IPS-NIHi11 (cell line): ENCODE results near the gene HNRNPDL.
"Not testable (repeated sequence)": the region's sequence is repeated elsewhere in the genome, so short reads cannot be mapped to it uniquely, and the experiment has no call there.

Experiments used
- DNase-seq: peaks from one replicate; pipeline ENCODE4 v3.0.0; 2012; ENCODE audit warnings: mixed read lengths, low spot score

The HNRNPDL gene

DNA sequence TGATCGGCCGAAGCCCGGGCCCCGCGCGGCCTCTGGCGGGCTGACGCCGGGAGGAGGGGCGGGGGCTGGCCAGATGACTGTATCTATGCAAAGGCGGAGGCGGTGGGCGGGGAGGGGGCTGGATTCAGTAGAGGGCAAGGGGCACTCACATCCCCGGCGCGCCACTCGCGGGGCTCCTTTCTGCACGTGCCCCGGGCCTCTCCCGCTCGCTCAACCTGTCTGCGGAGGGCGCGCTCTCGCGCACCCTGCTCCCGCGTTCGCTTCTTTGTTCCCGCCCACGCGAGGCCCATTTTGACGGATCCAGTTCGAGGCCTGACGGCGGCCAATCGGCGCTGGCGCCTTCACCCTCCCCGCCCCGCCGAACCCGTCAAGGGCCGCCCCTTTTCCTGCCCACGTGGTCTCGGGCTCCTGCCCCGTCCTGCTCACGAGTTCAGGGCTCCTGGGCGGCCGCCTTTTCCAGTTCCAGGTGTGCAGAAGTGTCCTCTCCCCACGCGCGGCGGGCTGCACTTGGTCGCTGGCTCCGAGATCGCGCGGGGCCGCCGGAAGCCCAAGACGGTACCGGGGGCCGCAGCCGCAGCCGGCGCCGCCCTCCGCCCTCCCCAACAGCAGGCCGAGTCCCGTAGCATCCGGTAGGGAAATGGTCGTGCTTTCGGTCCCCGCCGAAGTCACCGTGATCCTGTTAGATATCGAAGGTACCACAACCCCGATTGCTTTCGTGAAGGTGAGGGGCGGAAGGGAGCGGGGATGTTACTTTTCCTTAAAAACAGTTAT lies at the start of gene HNRNPDL, which contains the start of gene ENOPH1:
Gene HNRNPDL (minus strand): TSS at position 270 of the 771 bp plus-strand sequence. CDS start 772 bp downstream, outside the sequence.
Gene ENOPH1 (plus strand): TSS at position 398 of the 771 bp plus-strand sequence. CDS start 240 bp downstream, at position 638.
- peak; percentile 95 for DNase-seq

DNA sequence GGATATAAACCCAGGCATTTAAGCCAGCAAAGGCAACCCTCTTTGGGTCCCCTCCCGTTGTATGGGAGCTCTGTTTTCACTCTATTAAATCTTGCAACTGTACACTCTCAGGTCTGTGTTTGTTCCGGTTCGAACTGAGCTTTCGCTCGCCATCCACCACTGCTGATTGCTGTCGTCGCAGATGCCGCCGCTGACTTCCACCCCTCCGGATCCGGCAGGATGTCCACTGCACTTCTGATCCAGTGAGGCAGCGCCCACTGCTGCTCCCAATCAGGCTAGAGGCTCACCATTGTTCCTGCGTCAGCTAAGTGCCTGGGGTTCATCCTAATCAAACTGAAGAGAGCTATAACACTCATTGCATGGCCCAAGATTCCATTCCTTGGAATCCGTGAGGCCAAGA lies 49.3 kb upstream of the HNRNPDL start:
- no peak for DNase-seq

GRCh38 chr4:82477469-82477868 lies 47.2 kb upstream of the HNRNPDL start:
- not testable (repeated sequence) for DNase-seq

- DNase-seq: not testable (repeated sequence)
Measured at GRCh38 chr4:82475931-82476330, 45.7 kb upstream of the HNRNPDL start.

DNA sequence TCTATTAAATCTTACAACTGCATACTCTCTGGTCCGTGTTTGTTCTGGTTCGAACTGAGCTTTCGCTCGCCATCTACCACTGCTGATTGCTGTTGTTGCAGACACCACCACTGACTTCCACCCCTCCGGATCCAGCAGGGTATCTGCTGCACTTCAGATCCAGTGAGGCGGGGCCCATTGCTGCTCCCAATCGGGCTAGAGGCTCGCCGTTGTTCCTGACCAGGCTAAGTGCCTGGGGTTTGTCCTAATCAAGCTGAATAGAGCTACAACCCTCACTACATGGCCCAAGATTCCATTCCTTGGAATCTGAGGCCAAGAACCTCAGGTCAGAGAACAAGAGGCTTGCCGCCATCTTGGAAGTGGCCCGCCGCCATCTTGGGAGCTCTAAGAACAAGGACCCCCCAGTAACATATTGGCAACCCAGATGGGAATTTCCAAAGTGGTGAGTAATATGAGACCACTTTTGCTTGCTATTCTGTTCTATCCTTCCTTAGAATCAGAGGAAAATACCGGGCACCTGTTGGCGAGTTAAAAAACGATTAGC lies 43.4 kb upstream of the HNRNPDL start:
- no peak for DNase-seq

GRCh38 chr4:82473080-82473479 lies 42.8 kb upstream of the HNRNPDL start:
- DNase-seq: not testable (repeated sequence)

- no peak for DNase-seq
Measured at GRCh38 chr4:82469791-82470345, 39.6 kb upstream of the HNRNPDL start.

GRCh38 chr4:82467471-82467870 lies 37.2 kb upstream of the HNRNPDL start:
- no peak for DNase-seq

- no peak for DNase-seq
Measured at GRCh38 chr4:82463221-82463620, 33.0 kb upstream of the HNRNPDL start.

GRCh38 chr4:82462415-82462831 lies 32.2 kb upstream of the HNRNPDL start:
- peak; percentile 91 for DNase-seq

DNA sequence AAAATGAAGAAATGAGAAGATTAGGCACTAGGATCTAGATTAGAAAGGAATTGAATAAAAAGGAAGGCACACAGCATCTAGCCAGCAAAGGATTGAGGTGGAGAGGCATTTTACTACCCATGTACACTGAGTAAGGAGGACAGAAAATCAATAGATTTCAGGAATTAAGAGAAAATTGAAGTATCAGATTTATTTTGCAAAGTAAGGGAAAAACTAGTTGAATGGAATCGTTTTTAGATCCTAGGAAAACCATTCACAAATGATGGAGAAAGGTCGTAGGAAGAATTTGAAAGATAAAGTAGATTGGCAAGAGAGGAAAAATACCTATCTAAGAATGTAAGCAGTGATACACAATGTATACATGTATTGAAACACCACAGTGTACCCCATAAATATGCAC lies 31.4 kb upstream of the HNRNPDL start:
- no peak for DNase-seq

DNA sequence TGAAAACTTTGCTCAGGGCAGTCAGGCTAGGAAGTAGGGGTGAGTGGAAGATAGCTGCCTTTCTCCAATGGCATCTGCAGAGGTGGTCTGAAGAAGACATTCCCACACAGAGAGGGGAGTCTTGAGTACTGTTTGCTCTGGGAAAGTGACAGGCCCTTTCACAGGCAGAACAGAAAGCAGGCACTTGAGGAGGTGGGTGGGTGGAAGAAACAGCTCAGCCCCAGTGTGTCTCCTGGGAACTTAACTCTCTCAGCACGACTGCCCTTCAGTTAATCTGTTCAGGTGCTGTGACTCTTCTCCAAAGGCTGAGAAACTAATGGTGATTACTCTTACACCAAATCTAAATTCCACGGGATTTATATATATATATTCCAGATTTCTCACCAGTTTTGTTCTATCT lies 28.5 kb upstream of the HNRNPDL start:
- DNase-seq: no peak

GRCh38 chr4:82457266-82457665 lies 27.0 kb upstream of the HNRNPDL start:
- no peak for DNase-seq

DNA sequence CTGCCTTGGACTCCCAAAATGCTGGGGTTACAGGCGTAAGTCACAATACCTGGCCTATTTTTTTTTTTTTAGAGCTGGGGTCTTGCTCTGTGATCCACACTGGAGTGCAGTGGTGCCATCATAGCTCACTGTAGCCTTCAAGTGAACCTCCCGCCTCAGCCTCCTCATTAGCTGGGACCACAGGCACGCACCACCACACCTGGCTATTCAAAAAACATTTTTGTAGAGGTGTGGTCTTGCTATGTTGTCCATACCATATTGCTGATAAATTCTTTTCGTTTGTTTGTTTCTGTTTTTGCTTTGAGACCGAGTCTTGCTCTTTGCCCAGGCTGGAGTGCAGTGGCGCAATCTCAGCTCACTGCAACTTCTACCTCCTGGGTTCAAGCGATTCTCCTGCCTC lies 21.8 kb upstream of the HNRNPDL start:
- DNase-seq: no peak

DNA sequence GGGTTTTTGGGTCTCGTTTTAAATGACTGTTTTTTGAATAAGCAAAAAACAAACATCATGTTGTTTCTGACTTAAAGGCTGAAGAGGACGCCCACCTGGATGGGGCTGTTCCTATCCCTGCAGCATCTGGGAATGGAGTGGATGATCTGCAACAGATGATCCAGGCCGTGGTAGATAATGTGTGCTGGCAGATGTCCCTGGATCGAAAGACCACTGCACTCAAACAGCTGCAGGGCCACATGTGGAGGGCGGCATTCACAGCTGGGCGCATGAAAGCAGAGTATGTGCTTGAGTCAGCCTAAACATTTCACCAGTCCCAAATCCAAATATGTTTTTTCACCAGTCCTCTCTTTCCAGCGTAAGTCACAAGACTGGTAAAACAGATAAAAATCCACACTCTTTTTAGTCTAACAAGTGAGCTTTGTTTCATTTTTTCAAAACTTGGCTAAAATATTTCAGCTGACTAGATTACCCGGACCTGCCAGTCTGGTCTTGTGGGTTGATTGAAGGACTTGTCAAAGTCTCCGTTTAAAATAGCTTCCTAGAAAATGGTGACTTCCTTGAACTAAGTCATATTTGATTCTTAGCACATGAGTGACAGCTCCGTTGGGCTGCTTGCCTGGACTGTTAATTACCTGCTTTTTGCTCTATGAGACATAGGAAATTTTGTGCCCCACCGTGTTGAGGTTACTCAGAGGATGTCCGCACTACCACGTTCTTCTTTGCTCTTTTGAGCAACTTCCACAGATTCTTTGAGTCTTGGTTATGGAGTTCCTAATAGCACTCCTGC lies 20.9 kb upstream of the HNRNPDL start:
- no peak for DNase-seq

DNA sequence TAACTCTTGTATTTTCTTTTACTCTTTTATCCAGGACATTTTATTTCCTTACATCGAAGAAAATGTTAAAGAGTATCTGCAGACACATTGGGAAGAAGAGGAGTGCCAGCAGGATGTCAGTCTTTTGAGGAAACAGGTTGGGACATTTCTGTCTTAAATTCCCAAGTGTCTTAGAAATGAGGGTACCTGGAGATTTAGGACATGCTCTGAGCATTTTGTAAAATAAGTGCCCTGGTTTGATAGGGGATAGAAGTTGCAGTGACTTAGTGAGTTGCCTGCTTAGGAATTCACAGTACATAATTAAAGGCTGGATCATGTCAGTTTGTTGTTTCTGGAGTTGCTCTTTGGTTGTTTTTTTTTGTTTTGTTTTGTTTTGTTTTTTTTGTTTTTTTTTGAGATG lies 17.6 kb upstream of the HNRNPDL start:
- DNase-seq: no peak

DNA sequence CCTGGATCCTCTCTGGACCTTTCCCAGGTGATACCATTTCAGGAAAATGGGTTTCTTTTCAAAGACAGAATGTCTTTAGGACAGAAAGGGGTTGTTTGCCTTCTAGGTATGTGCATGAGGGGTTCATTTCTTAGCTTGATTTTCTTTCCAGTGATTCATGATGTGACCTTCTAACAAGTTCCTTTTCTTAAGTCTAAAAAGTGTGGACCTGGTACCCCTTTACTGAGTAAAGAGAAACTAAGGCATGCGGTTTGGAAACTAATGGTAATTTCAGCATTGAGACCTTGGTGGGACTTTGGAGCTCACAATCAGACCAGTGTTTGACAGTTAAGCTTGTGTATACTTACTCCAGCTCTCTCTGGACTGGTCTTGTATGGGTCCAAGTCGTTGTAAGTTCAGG lies 8.8 kb upstream of the HNRNPDL start:
- no peak for DNase-seq

- DNase-seq: no peak
Measured at GRCh38 chr4:82437285-82438005, 7.2 kb upstream of the HNRNPDL start.

DNA sequence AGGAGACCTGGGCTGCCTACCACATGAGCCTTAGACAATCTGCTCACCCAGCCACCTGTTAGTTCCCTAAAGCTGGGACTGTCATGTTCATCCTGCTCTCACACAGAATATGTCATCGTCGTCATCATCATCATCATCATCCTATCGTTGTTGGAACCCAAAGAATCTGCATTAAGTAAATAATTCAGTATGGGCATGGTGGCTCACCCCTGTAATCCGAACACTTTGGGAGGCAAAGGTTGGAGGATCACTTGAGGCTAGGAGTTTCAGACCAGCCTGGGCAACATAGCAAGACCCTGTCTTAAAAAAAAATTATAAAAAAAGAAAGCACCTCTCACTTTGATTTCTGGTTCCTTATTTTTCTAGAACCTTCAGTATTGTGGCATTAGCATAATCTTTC lies 6.5 kb upstream of the HNRNPDL start:
- no peak for DNase-seq

DNA sequence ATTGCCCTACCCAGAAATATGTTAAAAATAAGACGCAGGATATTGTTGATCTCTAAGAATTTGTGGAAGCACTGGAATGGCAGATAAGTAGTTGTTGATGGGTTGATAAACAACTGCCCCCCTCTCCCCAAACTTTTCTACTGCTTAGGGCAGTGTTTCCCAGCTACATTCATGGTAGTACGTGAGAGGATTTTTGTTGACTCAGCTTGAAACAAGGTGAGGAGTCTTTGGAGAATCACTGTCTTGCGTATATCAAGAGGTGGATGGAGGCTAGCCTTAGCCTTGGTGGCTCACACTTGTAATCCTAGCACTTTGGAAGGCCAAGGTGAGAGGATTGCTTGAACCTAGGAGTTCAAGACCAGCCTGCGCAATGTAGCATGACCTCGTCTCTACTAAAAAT lies 5.9 kb upstream of the HNRNPDL start:
- DNase-seq: no peak

DNA sequence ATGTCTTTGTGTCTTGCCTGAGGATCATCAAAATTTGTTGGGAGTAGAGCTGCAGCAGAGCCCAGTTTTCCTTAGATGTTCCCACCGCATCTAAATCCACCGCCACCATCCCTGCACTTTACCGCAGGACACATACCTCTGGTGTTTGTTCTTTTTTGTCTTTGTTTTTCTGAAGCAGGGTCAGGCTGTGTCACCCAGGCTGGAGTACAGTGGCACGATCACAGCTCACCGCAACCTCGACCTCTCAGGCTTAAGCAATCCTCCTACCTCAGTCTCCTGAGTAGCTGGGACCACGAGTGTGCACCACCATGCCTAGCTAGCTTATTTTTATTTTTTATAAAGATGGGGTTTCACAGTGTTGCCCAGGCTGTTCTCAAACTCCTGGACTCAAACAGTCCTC lies 4.7 kb upstream of the HNRNPDL start:
- no peak for DNase-seq

GRCh38 chr4:82433791-82434190 lies 3.5 kb upstream of the HNRNPDL start:
- DNase-seq: no peak
